A673 (cell line): ENCODE data around the gene PROSER3. TPM values are rescaled to one million over a fixed set of nuclear protein-coding genes. Genes with fewer than 3 reads are reported as not detected.

Experiments
- BruUV-seq: library from RNA; stranded (reverse); fragments of 400-500 nt; replicated peaks from 2 replicates; lab custom pipeline; 2021; lab: Mats Ljungman, UMichigan
- CTCF ChIA-PET: fragments of 300-600 bp; sonication (Branson Sonifier 250); formaldehyde crosslinking; loops from one replicate; lab custom pipeline; 2022; ENCODE audit warnings: antibody characterized with exemption; lab: Charles Lee
- POLR2A ChIA-PET: fragments of 300-600 bp; sonication (Branson Sonifier 250); formaldehyde crosslinking; loops from one replicate; lab custom pipeline; 2022; ENCODE audit warnings: antibody characterized with exemption; ENCODE audit not compliant: low non-redundant PET; lab: Charles Lee
- DNase-seq: peaks from one replicate; pipeline ENCODE4 v3.0.0-alpha.2; 2015; ENCODE audit warnings: low spot score
- H3K27ac ChIP-seq: fragments of 200-600 bp; sonication (generic); 2 replicates; pipeline ENCODE4 v1.5.1; 2016; ENCODE audit warnings: mixed run types, low read depth, mild to moderate bottlenecking, mixed read lengths, antibody characterized with exemption, low read length; ENCODE audit not compliant: poor library complexity, severe bottlenecking
- H3K27me3 ChIP-seq: fragments of 200-600 bp; sonication (generic); replicated peaks from 2 replicates; pipeline ENCODE4 v1.6.1; 2017; ENCODE audit warnings: mixed run types, low read depth, mild to moderate bottlenecking, mixed read lengths, antibody characterized with exemption, low read length; ENCODE audit not compliant: insufficient read depth, poor library complexity
- H3K36me3 ChIP-seq: fragments of 200-600 bp; sonication (generic); 2 replicates; pipeline ENCODE4 v1.6.1; 2016; ENCODE audit warnings: mixed run types, mild to moderate bottlenecking, mixed read lengths, antibody characterized with exemption, low read length; ENCODE audit not compliant: insufficient read depth, poor library complexity, severe bottlenecking
- H3K4me1 ChIP-seq: fragments of 200-600 bp; sonication (generic); 2 replicates; pipeline ENCODE4 v1.6.1; 2017; ENCODE audit warnings: mixed run types, mild to moderate bottlenecking, mixed read lengths, antibody characterized with exemption, low read length; ENCODE audit not compliant: insufficient read depth, poor library complexity, severe bottlenecking
- H3K4me3 ChIP-seq: fragments of 200-600 bp; sonication (generic); 2 replicates; pipeline ENCODE4 v1.5.1; 2016; ENCODE audit warnings: low read depth, mixed run types, mild to moderate bottlenecking, mixed read lengths, low read length; ENCODE audit not compliant: poor library complexity, severe bottlenecking
- H3K9me3 ChIP-seq: fragments of 200-600 bp; sonication (generic); 2 replicates; pipeline ENCODE4 v1.6.1; 2016; ENCODE audit warnings: mixed run types, low read depth, mild to moderate bottlenecking, mixed read lengths, antibody characterized with exemption, low read length; ENCODE audit not compliant: poor library complexity, severe bottlenecking
- CTCF ChIP-seq: fragments of 300-800, 200-600 bp; sonication (generic); conservative IDR thresholded peaks from 2 replicates; pipeline ENCODE4 v1.5.1; 2017; ENCODE audit warnings: low read depth, mild to moderate bottlenecking, antibody characterized with exemption, low read length, moderate library complexity, mixed read lengths
- EZH2 ChIP-seq: fragments of 200-600 bp; sonication (generic); IDR thresholded peaks from 2 replicates; pipeline ENCODE4 v1.6.1; 2017; ENCODE audit warnings: borderline replicate concordance, low read depth, mild to moderate bottlenecking, mixed read lengths, antibody characterized with exemption, low read length; ENCODE audit not compliant: poor library complexity, severe bottlenecking
- intact Hi-C: fragments of 100-400 bp; cut with micrococcal nuclease; formaldehyde crosslinking; loops from one replicate; pipeline ENCODE4 v1.10.0; 2022; ENCODE audit not compliant: unreplicated experiment
- total RNA-seq: library from RNA; stranded (reverse); gene quantifications from 2 replicates; pipeline ENCODE4 v1.2.3, GENCODE V29; 2021

Gene PROSER3
- total RNA-seq, 1 experiment from 2014 or later = 38.4 TPM

DNA sequence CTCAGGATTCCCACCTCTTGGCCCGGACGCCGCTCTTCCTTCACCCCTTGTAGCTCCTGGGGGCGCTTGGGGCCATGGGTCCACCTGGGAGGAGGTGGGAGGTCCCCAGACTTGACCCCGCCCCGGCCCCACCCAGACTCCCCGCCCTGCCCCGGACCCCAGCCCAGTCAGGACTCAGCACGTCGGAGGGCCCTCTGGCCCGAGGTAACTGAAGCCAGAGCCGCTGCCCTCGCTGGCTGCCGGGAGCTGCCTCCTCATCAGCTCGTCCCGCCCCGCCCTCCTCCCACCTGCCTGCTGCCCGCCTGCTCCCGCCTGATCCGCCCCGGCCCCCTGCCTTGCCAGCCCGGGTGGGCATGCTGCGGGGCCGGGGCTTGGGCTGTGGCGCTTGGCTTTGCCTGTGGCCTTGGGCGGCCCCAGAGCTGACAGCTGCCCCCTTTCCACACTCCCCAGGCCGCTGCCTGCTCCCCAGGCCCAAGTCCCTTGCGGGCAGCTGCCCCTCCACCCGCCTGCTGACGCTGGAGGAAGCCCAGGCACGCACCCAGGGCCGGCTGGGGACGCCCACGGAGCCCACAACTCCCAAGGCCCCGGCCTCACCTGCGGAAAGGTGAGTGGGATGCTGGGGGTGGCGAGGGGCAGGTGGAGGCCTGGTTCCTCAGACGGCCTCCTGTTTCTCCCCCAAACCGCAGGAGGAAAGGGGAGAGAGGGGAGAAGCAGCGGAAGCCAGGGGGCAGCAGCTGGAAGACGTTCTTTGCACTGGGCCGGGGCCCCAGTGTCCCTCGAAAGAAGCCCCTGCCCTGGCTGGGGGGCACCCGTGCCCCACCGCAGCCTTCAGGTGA is 26.7 kb downstream of the PROSER3 start:
- Histone ChIP-seq H3K9me3 (no peaks in the 10 kb centered on the region), H3K4me1 (no peaks in the 10 kb centered on the region), H3K27ac (no peak overlapping the region), H3K4me3 (no peak overlapping the region), H3K27me3 (no peaks in the 10 kb centered on the region), H3K36me3 (peaks cover 14% of the 10 kb centered on the region)
- DNase-seq = no peak
- ChIA-PET POLR2A (no interaction called here), CTCF (interaction anchor here (0.5 kb wide), 1 partner anchor 197 kb away, joined by 4 read pairs; no protein-coding TSS in a partner anchor)
- TF ChIP-seq EZH2 = no peak
- no peak for TF ChIP-seq CTCF
- intact Hi-C loops = no loop called here
- no TSS peak for BruUV-seq

DNA sequence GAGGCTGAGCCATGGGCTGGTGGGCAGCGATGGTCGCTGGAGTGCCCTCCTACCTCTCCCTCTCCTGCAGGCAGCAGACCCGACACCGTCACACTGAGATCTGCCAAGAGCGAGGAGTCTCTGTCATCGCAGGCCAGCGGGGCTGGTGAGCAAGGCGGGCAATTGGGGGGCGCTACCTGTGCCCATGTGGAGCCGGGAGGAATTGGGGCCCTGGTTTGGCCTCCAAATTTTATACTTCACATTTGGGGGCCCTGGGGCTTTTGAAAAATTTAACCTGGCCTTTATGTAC is 27.3 kb downstream of the PROSER3 start:
- Histone ChIP-seq H3K9me3 (no peaks in the 10 kb centered on the region), H3K4me1 (no peaks in the 10 kb centered on the region), H3K27me3 (no peaks in the 10 kb centered on the region), H3K36me3 (peaks cover 14% of the 10 kb centered on the region), H3K27ac (no peak overlapping the region), H3K4me3 (no peak overlapping the region)
- POLR2A ChIA-PET = no interaction called here
- intact Hi-C loops = no loop called here
- no peak for DNase-seq
- CTCF ChIA-PET = no interaction called here
- TF ChIP-seq CTCF = no peak
- no peak for TF ChIP-seq EZH2
- BruUV-seq = no TSS peak

DNA sequence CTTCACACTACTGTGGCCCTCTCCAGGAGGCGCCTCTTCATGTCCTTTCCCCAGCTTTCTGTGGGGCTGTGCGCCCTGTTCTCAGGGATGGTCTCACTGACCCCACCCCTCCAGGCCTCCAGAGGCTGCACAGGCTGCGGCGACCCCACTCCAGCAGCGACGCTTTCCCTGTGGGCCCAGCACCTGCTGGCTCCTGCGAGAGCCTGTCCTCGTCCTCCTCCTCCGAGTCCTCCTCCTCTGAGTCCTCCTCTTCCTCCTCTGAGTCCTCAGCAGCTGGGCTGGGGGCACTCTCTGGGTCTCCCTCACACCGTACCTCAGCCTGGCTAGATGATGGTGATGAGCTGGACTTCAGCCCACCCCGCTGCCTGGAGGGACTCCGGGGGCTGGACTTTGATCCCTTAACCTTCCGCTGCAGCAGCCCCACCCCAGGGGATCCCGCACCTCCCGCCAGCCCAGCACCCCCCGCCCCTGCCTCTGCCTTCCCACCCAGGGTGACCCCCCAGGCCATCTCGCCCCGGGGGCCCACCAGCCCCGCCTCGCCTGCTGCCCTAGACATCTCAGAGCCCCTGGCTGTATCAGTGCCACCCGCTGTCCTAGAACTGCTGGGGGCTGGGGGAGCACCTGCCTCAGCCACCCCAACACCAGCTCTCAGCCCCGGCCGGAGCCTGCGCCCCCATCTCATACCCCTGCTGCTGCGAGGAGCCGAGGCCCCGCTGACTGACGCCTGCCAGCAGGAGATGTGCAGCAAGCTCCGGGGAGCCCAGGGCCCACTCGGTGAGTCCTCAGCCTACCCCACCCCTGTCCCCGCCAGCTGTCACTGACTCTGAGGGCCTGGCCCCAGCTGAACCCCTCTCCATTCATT is 28.6 kb downstream of the PROSER3 start:
- intact Hi-C loops = no loop called here
- Histone ChIP-seq H3K4me3 (no peak overlapping the region), H3K36me3 (peaks cover 9% of the 10 kb centered on the region), H3K4me1 (no peaks in the 10 kb centered on the region), H3K27me3 (no peaks in the 10 kb centered on the region), H3K9me3 (no peaks in the 10 kb centered on the region), H3K27ac (no peak overlapping the region)
- no peak for DNase-seq
- CTCF ChIA-PET = interaction anchor here (0.5 kb wide), 1 partner anchor 13 kb away, joined by 3 read pairs; no protein-coding TSS in a partner anchor
- BruUV-seq = no TSS peak
- POLR2A ChIA-PET = interaction anchor here (0.6 kb wide), 1 partner anchor 17 kb away, joined by 11 read pairs; no protein-coding TSS in a partner anchor
- TF ChIP-seq EZH2 (no peak), CTCF (no peak)
